CD14-positive monocyte (primary cell): ENCODE measurements around the gene NPLOC4. TPM values are rescaled to one million over a fixed set of nuclear protein-coding genes. Genes with fewer than 3 reads are reported as not detected.
A peak's percentile ranks its signal among the peaks of the same experiment; 100 is the strongest.

Experiments
- DNase-seq, 3 donors: peaks; one replicate each; pipeline ENCODE4 v3.0.0-alpha.2; 2011 to 2022
- H2AFZ ChIP-seq: 2 replicates; pipeline ENCODE4 v1.6.0; 2012; ENCODE audit warnings: mild to moderate bottlenecking, low read depth, low read length, inconsistent platforms; ENCODE audit not compliant: insufficient read depth, poor library complexity, severe bottlenecking
- H3K27ac ChIP-seq, 2 donors: 1 replicate in 1 of 2; 2 replicates in 1 of 2; pipeline ENCODE4 v1.5.1; 2012 to 2013; ENCODE audit warnings: low read length in 2 of 2, control low read depth in 1 of 2, inconsistent platforms in 1 of 2, low read depth in 1 of 2, mild to moderate bottlenecking in 1 of 2
- H3K27me3 ChIP-seq, 2 donors: one replicate each; pipeline versions ENCODE4 v1.6.0 to v1.6.1; 2011 to 2013; ENCODE audit warnings: low read length in 2 of 2; ENCODE audit not compliant: control insufficient read depth in 2 of 2, insufficient read depth in 2 of 2
- H3K36me3 ChIP-seq, 2 donors: replicated peaks in 1 of 2; 1 replicate in 1 of 2; 2 replicates in 1 of 2; pipeline versions ENCODE4 v1.5.1 to v1.6.1; 2012 to 2013; ENCODE audit warnings: low read length in 2 of 2, control low read depth in 1 of 2, inconsistent platforms in 1 of 2, mild to moderate bottlenecking in 1 of 2; ENCODE audit not compliant: insufficient read depth in 2 of 2, control insufficient read depth in 1 of 2
- H3K4me1 ChIP-seq, 2 donors: 1 replicate in 1 of 2; 2 replicates in 1 of 2; pipeline versions ENCODE4 v1.5.1 to v1.6.1; 2012 to 2013; ENCODE audit warnings: low read length in 2 of 2, control low read depth in 1 of 2, inconsistent platforms in 1 of 2, mild to moderate bottlenecking in 1 of 2, moderate library complexity in 1 of 2; ENCODE audit not compliant: insufficient read depth in 2 of 2, control insufficient read depth in 1 of 2
- H3K4me2 ChIP-seq: replicated peaks from 2 replicates; pipeline ENCODE3; 2012; ENCODE audit warnings: low read length, moderate library complexity, mild to moderate bottlenecking; ENCODE audit not compliant: poor library complexity, severe bottlenecking; ENCODE audit errors: extremely low read depth
- H3K4me3 ChIP-seq, 3 experiments: fragments of 200-600 bp in 1 of 3; sonication (generic) in 1 of 3; replicated peaks in 1 of 3; 1 replicate in 2 of 3; 2 replicates in 1 of 3; pipeline ENCODE4 v1.5.1; 2011 to 2013; ENCODE audit warnings: low read length in 3 of 3, mild to moderate bottlenecking in 3 of 3, control low read depth in 2 of 3, low read depth in 2 of 3, inconsistent platforms in 1 of 3, moderate library complexity in 1 of 3
- H3K79me2 ChIP-seq: 2 replicates; pipeline ENCODE4 v1.6.0; 2012; ENCODE audit warnings: mild to moderate bottlenecking, control low read depth, inconsistent platforms, low read length, moderate library complexity; ENCODE audit not compliant: insufficient read depth
- H3K9ac ChIP-seq: 2 replicates; pipeline ENCODE4 v1.6.0; 2017; ENCODE audit warnings: low read length, mild to moderate bottlenecking; ENCODE audit not compliant: insufficient read depth, poor library complexity, severe bottlenecking
- H3K9me3 ChIP-seq, 2 donors: replicated peaks in 1 of 2; 1 replicate in 1 of 2; 2 replicates in 1 of 2; pipeline versions ENCODE4 v1.5.1 to v1.6.1; 2012 to 2013; ENCODE audit warnings: low read length in 2 of 2, control low read depth in 1 of 2; ENCODE audit not compliant: control insufficient read depth in 1 of 2, insufficient read depth in 1 of 2
- H4K20me1 ChIP-seq: 2 replicates; pipeline ENCODE4 v1.6.0; 2012; ENCODE audit warnings: mild to moderate bottlenecking, low read length, control low read depth, moderate library complexity; ENCODE audit not compliant: insufficient read depth
- H3K27ac Mint-ChIP-seq, 7 donors: one replicate each; pipeline ENCODE4 v1.8.0; 2020; ENCODE audit warnings: mild to moderate bottlenecking in 7 of 7, mixed read lengths in 7 of 7, moderate library complexity in 6 of 7, inconsistent platforms in 2 of 7
- H3K27me3 Mint-ChIP-seq, 3 donors: one replicate each; pipeline ENCODE4 v1.8.0; 2021 to 2022; ENCODE audit warnings: low read depth in 3 of 3, mild to moderate bottlenecking in 3 of 3, mixed read lengths in 3 of 3, moderate library complexity in 3 of 3, inconsistent platforms in 1 of 3
- H3K36me3 Mint-ChIP-seq, 2 donors: one replicate each; pipeline ENCODE4 v1.8.0; 2020; ENCODE audit warnings: mixed read lengths in 2 of 2, inconsistent platforms in 1 of 2, mild to moderate bottlenecking in 1 of 2
- H3K4me1 Mint-ChIP-seq: one replicate; pipeline ENCODE4 v1.8.0; 2020; ENCODE audit warnings: mild to moderate bottlenecking, mixed read lengths
- H3K4me3 Mint-ChIP-seq, 2 donors: one replicate each; pipeline ENCODE4 v1.8.0; 2020; ENCODE audit warnings: mild to moderate bottlenecking in 2 of 2, mixed read lengths in 2 of 2, moderate library complexity in 1 of 2
- H3K9me3 Mint-ChIP-seq, 7 donors: one replicate each; pipeline ENCODE4 v1.8.0; 2020 to 2022; ENCODE audit warnings: mixed read lengths in 7 of 7, mild to moderate bottlenecking in 6 of 7, moderate library complexity in 6 of 7, inconsistent platforms in 2 of 7
- WGBS: methylation state at CpG from one replicate; pipeline ENCODE4 v1.1.5; 2013; ENCODE audit warnings: missing lambda C conversion rate; ENCODE audit not compliant: insufficient coverage; 5-methylcytosine and 5-hydroxymethylcytosine counted together
- intact Hi-C, 2 donors: fragments of 100-400 bp; cut with micrococcal nuclease; formaldehyde crosslinking; loops; one replicate each; pipeline versions ENCODE4 v1.15.0 to v1.15.1; 2023
- polyA plus RNA-seq, 3 donors: library from polyadenylated mRNA; depleted of rRNA in 1 of 3; unstranded in 2 of 3; stranded (reverse) in 1 of 3; fragments of 300-500 nt in 2 of 3; fragments of >200 nt in 1 of 3; fragmentation: Illumina TruSeq in 2 of 3; gene quantifications; 1 replicate in 2 of 3; 2 replicates in 1 of 3; pipeline ENCODE4 v1.2.3, GENCODE V29; 2012 to 2021
- TF ChIP-seq, protein P1 (sequence below): fragments of 200-600 bp; IDR thresholded peaks from one replicate; pipeline ENCODE4 v1.8.0; 2022; ENCODE audit warnings: antibody characterized with exemption, mild to moderate bottlenecking

Gene NPLOC4
- polyA plus RNA-seq, 3 donors: 92.1 to 112 (median 106) TPM

DNA sequence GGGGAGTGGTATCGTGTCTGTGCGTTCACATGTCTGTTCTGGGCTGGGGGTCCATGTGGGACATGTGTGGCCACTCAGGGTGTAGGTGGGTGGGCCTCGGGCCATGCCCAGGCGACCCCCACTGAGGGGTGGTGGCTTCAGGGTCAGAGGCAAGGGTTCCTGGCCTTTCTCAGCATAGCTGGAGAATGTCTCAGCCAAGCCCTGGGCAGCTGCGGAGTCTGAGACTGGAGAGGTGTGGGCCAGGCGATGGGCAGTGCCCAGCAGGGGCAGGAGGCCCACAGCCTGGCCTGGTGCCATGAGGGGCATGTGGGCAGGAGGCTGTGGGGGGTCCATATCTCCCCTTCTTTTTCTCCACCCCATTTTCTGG, 107.5 kb downstream of the NPLOC4 start:
- Histone ChIP-seq H3K4me3 (no peak overlapping the region), H3K79me2 (no peaks in the 10 kb centered on the region), H3K27ac (no peak overlapping the region), H3K27me3 (peaks cover 0 to 46% of the 10 kb centered on the region in 2 donors), H3K36me3 (no peaks in the 10 kb centered on the region), H3K4me2 (no peak overlapping the region), H3K9me3 (no peaks in the 10 kb centered on the region), H3K9ac (no peak overlapping the region), H3K4me1 (no peaks in the 10 kb centered on the region), H2AFZ (no peak overlapping the region), H4K20me1 (no peaks in the 10 kb centered on the region)
- no peaks in the 10 kb centered on the region for H3K9me3 Mint-ChIP-seq
- DNase-seq: no peak
- H3K4me3 Mint-ChIP-seq: no peak overlapping the region
- H3K27ac Mint-ChIP-seq: peak overlapping the region in 1 of 7 donors; percentile 5
- TF ChIP-seq, protein P1, sequence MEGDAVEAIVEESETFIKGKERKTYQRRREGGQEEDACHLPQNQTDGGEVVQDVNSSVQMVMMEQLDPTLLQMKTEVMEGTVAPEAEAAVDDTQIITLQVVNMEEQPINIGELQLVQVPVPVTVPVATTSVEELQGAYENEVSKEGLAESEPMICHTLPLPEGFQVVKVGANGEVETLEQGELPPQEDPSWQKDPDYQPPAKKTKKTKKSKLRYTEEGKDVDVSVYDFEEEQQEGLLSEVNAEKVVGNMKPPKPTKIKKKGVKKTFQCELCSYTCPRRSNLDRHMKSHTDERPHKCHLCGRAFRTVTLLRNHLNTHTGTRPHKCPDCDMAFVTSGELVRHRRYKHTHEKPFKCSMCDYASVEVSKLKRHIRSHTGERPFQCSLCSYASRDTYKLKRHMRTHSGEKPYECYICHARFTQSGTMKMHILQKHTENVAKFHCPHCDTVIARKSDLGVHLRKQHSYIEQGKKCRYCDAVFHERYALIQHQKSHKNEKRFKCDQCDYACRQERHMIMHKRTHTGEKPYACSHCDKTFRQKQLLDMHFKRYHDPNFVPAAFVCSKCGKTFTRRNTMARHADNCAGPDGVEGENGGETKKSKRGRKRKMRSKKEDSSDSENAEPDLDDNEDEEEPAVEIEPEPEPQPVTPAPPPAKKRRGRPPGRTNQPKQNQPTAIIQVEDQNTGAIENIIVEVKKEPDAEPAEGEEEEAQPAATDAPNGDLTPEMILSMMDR: no peak
- intact Hi-C loops: no loop called here
- H3K36me3 Mint-ChIP-seq: no peaks in the 10 kb centered on the region
- peaks cover 16 to 58% (median 39%) of the 10 kb centered on the region in 3 donors for H3K27me3 Mint-ChIP-seq
- peaks cover 2% of the 10 kb centered on the region for H3K4me1 Mint-ChIP-seq
- WGBS: 88% methylated on average over 4 of the region's 6 CpGs

- 95% methylated on average over 60 of the region's 62 CpGs for WGBS
- Histone ChIP-seq H3K4me2 (no peak overlapping the region), H3K4me3 (no peak overlapping the region), H3K4me1 (peaks cover 0 to under 1% of the 10 kb centered on the region in 2 donors), H3K79me2 (no peaks in the 10 kb centered on the region), H3K9ac (no peak overlapping the region), H2AFZ (no peak overlapping the region), H4K20me1 (no peaks in the 10 kb centered on the region), H3K27ac (no peak overlapping the region), H3K27me3 (peaks cover 0 to 45% of the 10 kb centered on the region in 2 donors), H3K9me3 (no peaks in the 10 kb centered on the region), H3K36me3 (no peaks in the 10 kb centered on the region)
- H3K4me1 Mint-ChIP-seq: peaks cover 2% of the 10 kb centered on the region
- H3K36me3 Mint-ChIP-seq: no peaks in the 10 kb centered on the region
- DNase-seq: no peak
- peak overlapping the region in 1 of 7 donors; percentile 5 for H3K27ac Mint-ChIP-seq
- no peaks in the 10 kb centered on the region for H3K9me3 Mint-ChIP-seq
- TF ChIP-seq, protein P1: no peak
- H3K27me3 Mint-ChIP-seq: peaks cover 11 to 58% (median 37%) of the 10 kb centered on the region in 3 donors
- intact Hi-C loops: no loop called here
- no peak overlapping the region for H3K4me3 Mint-ChIP-seq
Measured at GRCh38 chr17:81528651-81529436, 108.1 kb downstream of the NPLOC4 start.
